NT2/D1 (cell line): ENCODE results near the gene COLQ.

Source experiments
- YY1 ChIP-seq: IDR thresholded peaks from 2 replicates; pipeline ENCODE4 v1.6.1; 2011; ENCODE audit not compliant: insufficient read length, insufficient read depth
- ZNF274 ChIP-seq: IDR thresholded peaks from 2 replicates; pipeline ENCODE4 v1.6.1; 2011; ENCODE audit warnings: mild to moderate bottlenecking, low read depth, low read length

- no peak for TF ChIP-seq YY1
- TF ChIP-seq ZNF274, result no peak
Observed at GRCh38 chr3:15438983-15439382, 82.5 kb downstream of the COLQ start.
